Left ventricle myocardium inferior (tissue), 1 donor: ENCODE results near the gene RNLS. TPM values are rescaled to one million over a fixed set of nuclear protein-coding genes. Genes with fewer than 3 reads are reported as not detected.

Experiments
- DNase-seq: peaks from one replicate; pipeline ENCODE4 v3.0.0-alpha.2; 2020
- H3K27ac ChIP-seq: fragments of 200-600 bp; replicated peaks from 2 replicates; pipeline ENCODE4 v1.8.0; 2021
- H3K27me3 ChIP-seq: fragments of 200-600 bp; 2 replicates; pipeline ENCODE4 v1.8.0; 2021; ENCODE audit warnings: low read depth
- H3K36me3 ChIP-seq: fragments of 200-600 bp; 2 replicates; pipeline ENCODE4 v1.8.0; 2021
- H3K4me1 ChIP-seq: fragments of 200-600 bp; 2 replicates; pipeline ENCODE4 v1.8.0; 2021
- H3K4me3 ChIP-seq: fragments of 200-600 bp; 2 replicates; pipeline ENCODE4 v1.8.0; 2021; ENCODE audit warnings: mild to moderate bottlenecking, moderate library complexity
- H3K9me3 ChIP-seq: fragments of 200-600 bp; replicated peaks from 2 replicates; pipeline ENCODE4 v1.8.0; 2021
- CTCF ChIP-seq: fragments of 200-600 bp; IDR thresholded peaks from 2 replicates; pipeline ENCODE4 v1.8.0; 2021; ENCODE audit warnings: antibody characterized with exemption, mild to moderate bottlenecking, borderline replicate concordance
- intact Hi-C: fragments of 100-400 bp; cut with micrococcal nuclease; formaldehyde crosslinking; loops from one replicate; pipeline ENCODE4 v1.11.0; 2022
- long read RNA-seq: library from polyadenylated mRNA; unstranded; transcript quantifications from one replicate; pipeline ENCODE4 v2.0.0, GENCODE V29; 2021
- total RNA-seq: library from RNA; stranded (reverse); fragmentation: NEBNext Ultra II Directional; extraction: Animal tissue kit (Norgen Biotek cat#: 25700); gene quantifications from one replicate; pipeline ENCODE4 v1.2.1, GENCODE V29; 2021
- donor health status: DM: no; HTN: yes; CAD: no; lungs with severe emphysema.

RNLS gene
- total RNA-seq = 14.3 TPM
- long read RNA-seq, partial matches to known transcripts = 0 of 1 reads
- long read RNA-seq, other reads (novel, unspliced or antisense) = 0 of 1 reads

- peak; percentile 76 for DNase-seq
- Histone ChIP-seq H3K27me3 (no peaks in the 10 kb centered on the region), H3K27ac (peak within 1 kb of the TSS; percentile 96), H3K9me3 (no peaks in the 10 kb centered on the region), H3K4me1 (peaks cover 12% of the 10 kb centered on the region), H3K4me3 (peak within 1 kb of the TSS; percentile 86), H3K36me3 (no peaks in the 10 kb centered on the region)
- intact Hi-C loops = no loop called here
- TF ChIP-seq CTCF = peak; percentile 88
These were observed at the start of gene RNLS for GRCh38 chr10:88582806-88583583. TSS of gene RNLS (minus strand) at chr10:88583318.

GRCh38 chr10:88624840-88625239 lies 41.7 kb upstream of the RNLS start:
- no peak for TF ChIP-seq CTCF
- Histone ChIP-seq H3K27me3 (no peaks in the 10 kb centered on the region), H3K4me3 (no peak overlapping the region), H3K27ac (no peak overlapping the region), H3K9me3 (peaks cover 25% of the 10 kb centered on the region), H3K36me3 (no peaks in the 10 kb centered on the region), H3K4me1 (no peaks in the 10 kb centered on the region)
- intact Hi-C loops = no loop called here
- DNase-seq = no peak

GRCh38 chr10:88623835-88624234 lies 40.7 kb upstream of the RNLS start:
- no peak for TF ChIP-seq CTCF
- no peak for DNase-seq

GRCh38 chr10:88620441-88620840 lies 37.3 kb upstream of the RNLS start:
- Histone ChIP-seq H3K27ac (no peak overlapping the region), H3K4me1 (no peaks in the 10 kb centered on the region), H3K9me3 (peaks cover 9% of the 10 kb centered on the region), H3K4me3 (no peak overlapping the region), H3K27me3 (no peaks in the 10 kb centered on the region), H3K36me3 (no peaks in the 10 kb centered on the region)
- TF ChIP-seq CTCF = no peak
- intact Hi-C loops = no loop called here
- no peak for DNase-seq

More at GRCh38 chr10:88623835-88624234, 40.7 kb upstream of the RNLS start:
- Histone ChIP-seq H3K4me3 (no peak overlapping the region), H3K4me1 (no peaks in the 10 kb centered on the region), H3K27me3 (no peaks in the 10 kb centered on the region), H3K9me3 (peaks cover 22% of the 10 kb centered on the region), H3K36me3 (no peaks in the 10 kb centered on the region), H3K27ac (no peak overlapping the region)
- intact Hi-C loops = no loop called here

- Histone ChIP-seq H3K36me3 (no peaks in the 10 kb centered on the region), H3K4me3 (no peak overlapping the region), H3K27me3 (no peaks in the 10 kb centered on the region), H3K27ac (no peak overlapping the region), H3K4me1 (no peaks in the 10 kb centered on the region), H3K9me3 (peaks cover 20% of the 10 kb centered on the region)
- intact Hi-C loops = no loop called here
- no peak for TF ChIP-seq CTCF
- DNase-seq = no peak
These were observed 35.4 kb upstream of the RNLS start for GRCh38 chr10:88618496-88618895.
